ENCODE results near the gene ASMTL. TPM values are rescaled to one million over a fixed set of nuclear protein-coding genes. Genes with fewer than 3 reads are reported as not detected.
A peak's percentile ranks its signal among the peaks of the same experiment; 100 is the strongest.

ASMTL gene
- total and polyA plus RNA-seq, 2 of the 13 experiments (the other 11 are each of a cell fraction or from before 2014, with no cell fraction given) = 5.6 to 16.3 TPM

DNA sequence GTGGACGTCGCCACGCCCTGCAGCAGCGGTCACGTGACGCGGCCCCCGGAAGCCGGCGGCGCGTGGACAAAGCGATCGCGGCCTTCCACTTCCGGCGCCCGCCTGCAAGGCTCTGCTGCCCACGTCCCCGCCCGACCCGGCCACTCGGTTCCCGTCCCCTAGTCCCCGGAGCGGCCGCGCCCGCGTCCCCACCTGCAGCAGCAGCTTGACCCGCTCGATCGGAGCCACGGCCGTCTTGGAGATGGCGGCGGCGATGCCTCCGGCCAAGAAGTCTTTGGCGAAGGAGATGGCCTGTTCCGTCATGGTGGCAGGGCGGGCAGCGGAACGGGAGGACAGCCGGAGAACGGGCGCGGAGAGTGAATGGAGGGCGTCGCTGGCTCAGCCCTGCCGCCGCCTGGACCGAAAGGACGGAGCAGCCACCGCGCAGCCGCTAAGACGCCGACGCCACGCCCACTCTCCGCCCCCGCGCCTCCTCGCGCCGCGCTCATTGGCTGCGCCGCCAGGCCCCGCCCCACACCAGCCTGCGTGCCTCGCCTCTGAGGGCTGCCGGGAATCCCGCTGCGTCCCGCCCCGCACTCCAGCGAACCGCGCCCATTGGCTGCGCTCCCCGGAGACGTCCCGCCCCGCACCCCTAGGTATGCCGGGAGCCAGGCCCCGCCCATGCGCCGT, 60.9 kb downstream of the ASMTL start, which contains the start of gene SLC25A6 (continued):
- TF ChIP-seq, protein P1, sequence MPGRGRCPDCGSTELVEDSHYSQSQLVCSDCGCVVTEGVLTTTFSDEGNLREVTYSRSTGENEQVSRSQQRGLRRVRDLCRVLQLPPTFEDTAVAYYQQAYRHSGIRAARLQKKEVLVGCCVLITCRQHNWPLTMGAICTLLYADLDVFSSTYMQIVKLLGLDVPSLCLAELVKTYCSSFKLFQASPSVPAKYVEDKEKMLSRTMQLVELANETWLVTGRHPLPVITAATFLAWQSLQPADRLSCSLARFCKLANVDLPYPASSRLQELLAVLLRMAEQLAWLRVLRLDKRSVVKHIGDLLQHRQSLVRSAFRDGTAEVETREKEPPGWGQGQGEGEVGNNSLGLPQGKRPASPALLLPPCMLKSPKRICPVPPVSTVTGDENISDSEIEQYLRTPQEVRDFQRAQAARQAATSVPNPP (CRISPR knock-in tag; IDR thresholded peaks at IDR 0.05) = peak; percentile 34; the same call in 1 of the 2 replicates
- TF ChIP-seq, protein P2, sequence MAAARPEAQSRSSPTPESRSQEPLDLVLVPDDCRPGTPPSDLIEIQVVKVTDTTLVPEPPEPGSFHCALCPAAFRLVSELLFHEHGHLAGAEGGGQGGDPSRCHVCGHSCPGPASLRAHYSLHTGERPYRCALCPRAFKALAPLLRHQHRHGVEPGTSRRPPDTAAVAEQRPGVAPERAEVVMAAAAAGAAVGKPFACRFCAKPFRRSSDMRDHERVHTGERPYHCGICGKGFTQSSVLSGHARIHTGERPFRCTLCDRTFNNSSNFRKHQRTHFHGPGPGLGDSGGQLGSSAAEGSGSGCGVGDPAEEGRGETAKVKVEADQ (CRISPR knock-in tag; IDR thresholded peaks at IDR 0.05; ENCODE audit: borderline replicate concordance) = peak; percentile 95
- TF ChIP-seq ZNF274 (CRISPR knock-in tag; IDR thresholded peaks at IDR 0.05) (peak; percentile 76; the same call in 1 of the 2 replicates), PITX1 (CRISPR knock-in tag; IDR thresholded peaks at IDR 0.05) (no peak), ZMYM2 (CRISPR knock-in tag; IDR thresholded peaks at IDR 0.05) (no peak), MIER2 (CRISPR knock-in tag; IDR thresholded peaks at IDR 0.05) (peak; percentile 10; the same call in 1 of the 2 replicates), ZBTB20 (CRISPR knock-in tag; IDR thresholded peaks at IDR 0.05; ENCODE audit: borderline replicate concordance, low read depth) (no peak), PAWR (CRISPR knock-in tag; IDR thresholded peaks at IDR 0.05; ENCODE audit: borderline replicate concordance) (no peak), TP53 (CRISPR knock-in tag; conservative IDR thresholded peaks at IDR 0.05) (no peak), HOXA3 (CRISPR knock-in tag; IDR thresholded peaks at IDR 0.05) (peak; percentile 78; the same call in 1 of the 2 replicates), AKAP8 (CRISPR knock-in tag; IDR thresholded peaks at IDR 0.05) (peak; percentile 92; the same call in 1 of the 2 replicates), CBFB (CRISPR knock-in tag; IDR thresholded peaks at IDR 0.05) (peak; percentile 27; the same call in 1 of the 2 replicates), NFIC (IDR thresholded peaks at IDR 0.05; ENCODE audit: low read length) (no peak), ADNP (CRISPR knock-in tag; IDR thresholded peaks at IDR 0.05) (no peak)
- TF ChIP-seq, protein P3, sequence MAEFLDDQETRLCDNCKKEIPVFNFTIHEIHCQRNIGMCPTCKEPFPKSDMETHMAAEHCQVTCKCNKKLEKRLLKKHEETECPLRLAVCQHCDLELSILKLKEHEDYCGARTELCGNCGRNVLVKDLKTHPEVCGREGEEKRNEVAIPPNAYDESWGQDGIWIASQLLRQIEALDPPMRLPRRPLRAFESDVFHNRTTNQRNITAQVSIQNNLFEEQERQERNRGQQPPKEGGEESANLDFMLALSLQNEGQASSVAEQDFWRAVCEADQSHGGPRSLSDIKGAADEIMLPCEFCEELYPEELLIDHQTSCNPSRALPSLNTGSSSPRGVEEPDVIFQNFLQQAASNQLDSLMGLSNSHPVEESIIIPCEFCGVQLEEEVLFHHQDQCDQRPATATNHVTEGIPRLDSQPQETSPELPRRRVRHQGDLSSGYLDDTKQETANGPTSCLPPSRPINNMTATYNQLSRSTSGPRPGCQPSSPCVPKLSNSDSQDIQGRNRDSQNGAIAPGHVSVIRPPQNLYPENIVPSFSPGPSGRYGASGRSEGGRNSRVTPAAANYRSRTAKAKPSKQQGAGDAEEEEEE (CRISPR knock-in tag; IDR thresholded peaks at IDR 0.05; ENCODE audit: borderline replicate concordance) = no peak
- TF ChIP-seq, protein P4, sequence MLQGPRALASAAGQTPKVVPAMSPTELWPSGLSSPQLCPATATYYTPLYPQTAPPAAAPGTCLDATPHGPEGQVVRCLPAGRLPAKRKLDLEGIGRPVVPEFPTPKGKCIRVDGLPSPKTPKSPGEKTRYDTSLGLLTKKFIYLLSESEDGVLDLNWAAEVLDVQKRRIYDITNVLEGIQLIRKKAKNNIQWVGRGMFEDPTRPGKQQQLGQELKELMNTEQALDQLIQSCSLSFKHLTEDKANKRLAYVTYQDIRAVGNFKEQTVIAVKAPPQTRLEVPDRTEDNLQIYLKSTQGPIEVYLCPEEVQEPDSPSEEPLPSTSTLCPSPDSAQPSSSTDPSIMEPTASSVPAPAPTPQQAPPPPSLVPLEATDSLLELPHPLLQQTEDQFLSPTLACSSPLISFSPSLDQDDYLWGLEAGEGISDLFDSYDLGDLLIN (CRISPR knock-in tag; IDR thresholded peaks at IDR 0.05; ENCODE audit: borderline replicate concordance) = peak; percentile 86; the same call in 1 of the 2 replicates
- TF ChIP-seq, protein P5, sequence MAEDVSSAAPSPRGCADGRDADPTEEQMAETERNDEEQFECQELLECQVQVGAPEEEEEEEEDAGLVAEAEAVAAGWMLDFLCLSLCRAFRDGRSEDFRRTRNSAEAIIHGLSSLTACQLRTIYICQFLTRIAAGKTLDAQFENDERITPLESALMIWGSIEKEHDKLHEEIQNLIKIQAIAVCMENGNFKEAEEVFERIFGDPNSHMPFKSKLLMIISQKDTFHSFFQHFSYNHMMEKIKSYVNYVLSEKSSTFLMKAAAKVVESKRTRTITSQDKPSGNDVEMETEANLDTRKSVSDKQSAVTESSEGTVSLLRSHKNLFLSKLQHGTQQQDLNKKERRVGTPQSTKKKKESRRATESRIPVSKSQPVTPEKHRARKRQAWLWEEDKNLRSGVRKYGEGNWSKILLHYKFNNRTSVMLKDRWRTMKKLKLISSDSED (CRISPR knock-in tag; IDR thresholded peaks at IDR 0.05) = no peak
- TF ChIP-seq, protein P6, sequence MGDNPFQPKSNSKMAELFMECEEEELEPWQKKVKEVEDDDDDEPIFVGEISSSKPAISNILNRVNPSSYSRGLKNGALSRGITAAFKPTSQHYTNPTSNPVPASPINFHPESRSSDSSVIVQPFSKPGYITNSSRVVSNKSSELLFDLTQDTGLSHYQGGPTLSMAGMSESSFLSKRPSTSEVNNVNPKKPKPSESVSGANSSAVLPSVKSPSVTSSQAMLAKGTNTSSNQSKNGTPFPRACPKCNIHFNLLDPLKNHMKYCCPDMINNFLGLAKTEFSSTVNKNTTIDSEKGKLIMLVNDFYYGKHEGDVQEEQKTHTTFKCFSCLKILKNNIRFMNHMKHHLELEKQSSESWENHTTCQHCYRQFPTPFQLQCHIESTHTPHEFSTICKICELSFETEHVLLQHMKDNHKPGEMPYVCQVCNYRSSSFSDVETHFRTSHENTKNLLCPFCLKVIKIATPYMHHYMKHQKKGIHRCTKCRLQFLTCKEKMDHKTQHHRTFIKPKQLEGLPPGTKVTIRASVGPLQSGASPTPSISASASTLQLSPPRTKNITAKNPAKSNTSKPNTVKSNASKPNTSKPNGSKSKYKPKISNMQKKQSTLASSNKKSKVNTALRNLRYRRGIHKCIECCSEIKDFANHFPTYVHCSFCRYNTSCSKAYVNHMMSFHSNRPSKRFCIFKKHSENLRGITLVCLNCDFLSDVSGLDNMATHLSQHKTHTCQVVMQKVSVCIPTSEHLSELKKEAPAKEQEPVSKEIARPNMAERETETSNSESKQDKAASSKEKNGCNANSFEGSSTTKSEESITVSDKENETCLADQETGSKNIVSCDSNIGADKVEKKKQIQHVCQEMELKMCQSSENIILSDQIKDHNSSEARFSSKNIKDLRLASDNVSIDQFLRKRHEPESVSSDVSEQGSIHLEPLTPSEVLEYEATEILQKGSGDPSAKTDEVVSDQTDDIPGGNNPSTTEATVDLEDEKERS (CRISPR knock-in tag; IDR thresholded peaks at IDR 0.05) = no peak
